Right ventricle myocardium inferior (tissue), 1 donor: ENCODE results near the gene EFCAB11. TPM values are rescaled to one million over a fixed set of nuclear protein-coding genes. Genes with fewer than 3 reads are reported as not detected.

Experiments used
- ATAC-seq: fragments of 200-7000 bp; cut with Tn5 transposase; one replicate; pipeline ENCODE4 v1.9.1; 2020; ENCODE audit warnings: mild to moderate bottlenecking, moderate library complexity
- DNase-seq: peaks from one replicate; pipeline ENCODE4 v3.0.0; 2021; ENCODE audit errors: missing footprints
- intact Hi-C: fragments of 100-400 bp; cut with DNase I; formaldehyde crosslinking; loops from one replicate; pipeline ENCODE4 v1.11.0; 2022
- total RNA-seq: library from RNA; stranded (reverse); fragmentation: NEBNext Ultra II Directional; extraction: Animal tissue kit (Norgen Biotek cat#: 25700); gene quantifications from one replicate; pipeline ENCODE4 v1.2.1, GENCODE V29; 2021
- donor health status: DM: no; HTN: yes; CAD: no; lungs with severe emphysema.

EFCAB11 gene
- total RNA-seq, 1 donor from 2014 or later, result 3.5 TPM

DNA sequence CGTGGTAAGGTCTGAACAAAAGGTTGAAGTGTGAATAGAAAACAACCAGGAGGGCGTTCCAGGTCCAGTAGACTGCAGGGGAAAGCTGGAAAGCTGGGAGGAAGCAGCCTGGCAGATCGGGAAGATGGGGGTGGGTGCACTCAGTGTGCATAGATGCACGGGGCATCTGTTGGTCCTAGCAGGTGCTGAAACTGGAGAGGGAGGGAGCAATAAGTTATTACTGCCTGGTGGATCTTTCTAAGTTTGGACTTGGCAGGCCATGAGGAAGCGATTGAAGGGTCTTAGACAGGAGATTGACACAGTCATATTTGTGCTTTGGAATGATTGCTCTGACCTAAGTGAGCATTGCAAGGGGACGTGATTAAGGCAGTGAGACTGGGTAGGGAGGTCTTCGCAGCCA, 194.4 kb downstream of the EFCAB11 start:
- ATAC-seq (no peak), DNase-seq (no peak)
- intact Hi-C loops, result loop anchor here (10.0 kb wide), 3 partner anchors 145 to 575 kb away; no protein-coding TSS in a partner anchor

DNA sequence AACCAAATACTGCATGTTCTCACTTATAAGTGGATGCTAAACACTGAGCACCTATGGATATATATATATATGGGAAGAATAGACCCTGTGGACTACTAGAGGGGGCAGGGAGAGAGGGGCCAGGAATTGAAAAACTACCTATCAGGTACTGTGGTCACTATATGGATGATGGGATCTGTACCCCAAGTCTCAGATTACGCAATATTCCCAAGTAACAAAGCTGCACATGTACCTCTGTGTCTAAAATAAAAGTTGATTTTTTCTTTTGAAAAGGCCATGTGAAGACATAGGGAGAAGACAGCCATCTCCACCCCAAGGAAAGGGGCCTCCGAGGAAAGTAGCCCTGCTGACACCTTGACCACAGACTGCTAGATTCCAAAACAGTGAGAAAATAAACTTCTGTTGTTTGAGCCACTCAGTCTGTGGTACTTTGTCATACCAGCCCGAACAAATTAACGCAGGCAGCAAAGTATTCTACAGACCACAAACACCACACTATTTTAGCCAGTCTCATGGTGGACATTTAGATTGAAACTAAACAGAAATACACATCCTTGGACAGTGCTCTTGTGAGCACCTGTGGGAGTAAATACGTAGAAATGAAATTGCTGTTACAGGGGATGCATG, 197.1 kb downstream of the EFCAB11 start:
- no peak for ATAC-seq
- DNase-seq, result no peak
- intact Hi-C loops, result no loop called here

DNA sequence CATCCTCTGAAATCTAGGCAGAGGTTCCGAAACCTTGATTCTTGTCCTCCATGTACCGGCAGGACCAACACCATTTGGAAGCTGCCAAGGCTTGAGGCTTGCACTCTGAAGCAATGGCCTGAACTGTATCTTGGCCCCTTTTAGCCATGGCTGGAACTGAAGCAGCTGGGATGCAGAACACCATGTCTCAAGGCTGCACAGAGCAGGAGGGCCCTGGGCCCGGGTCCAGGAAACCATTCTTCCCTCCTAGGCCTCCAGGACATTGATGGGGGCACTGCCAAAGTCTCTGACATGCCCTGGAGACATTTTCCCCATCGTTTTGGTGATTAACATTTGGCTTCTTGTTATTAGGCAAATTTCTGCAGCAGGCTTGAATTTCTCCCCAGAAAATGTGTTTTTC, 198.7 kb downstream of the EFCAB11 start:
- intact Hi-C loops, result no loop called here
- ATAC-seq (peak; percentile 95), DNase-seq (peak; percentile 79)

DNA sequence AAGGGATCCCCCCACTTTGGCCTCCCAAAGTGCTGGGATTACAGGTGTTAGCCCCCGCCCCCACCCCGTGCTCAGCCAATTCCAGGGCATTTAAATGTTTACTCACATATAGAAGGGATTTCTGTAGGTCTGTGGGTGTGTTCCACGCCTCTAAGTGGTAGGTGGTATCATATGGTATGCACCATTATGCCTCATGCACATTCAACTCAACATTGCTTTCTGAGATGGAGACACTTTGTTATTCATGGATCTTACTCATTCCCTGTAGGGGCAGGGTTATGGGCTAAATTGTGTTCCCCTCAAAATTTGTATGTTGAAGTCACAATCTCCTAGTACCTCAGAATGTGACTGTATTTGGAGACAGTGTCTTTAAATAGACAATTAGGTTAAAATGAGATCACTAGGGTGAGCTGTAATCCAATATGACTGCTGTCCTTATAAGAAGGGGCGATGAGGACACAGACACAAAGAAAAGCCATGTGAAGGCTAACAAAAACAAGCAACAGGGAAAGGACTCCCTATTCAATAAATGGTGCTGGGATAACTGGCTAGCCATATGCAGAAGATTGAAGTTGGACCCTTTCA, 200.6 kb downstream of the EFCAB11 start:
- no peak for ATAC-seq
- no peak for DNase-seq
- intact Hi-C loops, result no loop called here

DNA sequence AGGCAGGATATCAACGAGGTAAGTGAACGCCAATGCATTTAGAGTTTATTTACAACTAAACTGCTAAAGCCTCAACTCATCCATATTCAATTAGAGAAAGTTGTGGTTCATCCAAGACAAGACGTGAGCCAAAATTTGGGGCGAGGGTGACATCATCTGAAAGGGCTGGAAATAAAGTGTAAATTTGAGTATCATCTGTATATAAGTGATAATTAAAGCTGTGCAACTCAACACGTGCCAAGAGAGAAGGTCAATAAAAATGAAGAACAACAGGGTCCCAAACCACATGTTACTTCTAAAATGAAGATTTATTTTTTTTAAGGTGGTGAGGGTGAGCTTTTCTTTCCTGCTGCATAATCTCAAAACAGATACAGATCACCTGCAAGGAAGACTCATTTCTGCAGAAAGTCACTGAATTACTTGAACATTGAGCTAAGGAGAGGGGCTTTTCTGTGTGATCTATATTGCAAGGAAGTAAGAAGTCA, 203.6 kb downstream of the EFCAB11 start:
- intact Hi-C loops, result no loop called here
- no peak for ATAC-seq
- DNase-seq, result no peak

DNA sequence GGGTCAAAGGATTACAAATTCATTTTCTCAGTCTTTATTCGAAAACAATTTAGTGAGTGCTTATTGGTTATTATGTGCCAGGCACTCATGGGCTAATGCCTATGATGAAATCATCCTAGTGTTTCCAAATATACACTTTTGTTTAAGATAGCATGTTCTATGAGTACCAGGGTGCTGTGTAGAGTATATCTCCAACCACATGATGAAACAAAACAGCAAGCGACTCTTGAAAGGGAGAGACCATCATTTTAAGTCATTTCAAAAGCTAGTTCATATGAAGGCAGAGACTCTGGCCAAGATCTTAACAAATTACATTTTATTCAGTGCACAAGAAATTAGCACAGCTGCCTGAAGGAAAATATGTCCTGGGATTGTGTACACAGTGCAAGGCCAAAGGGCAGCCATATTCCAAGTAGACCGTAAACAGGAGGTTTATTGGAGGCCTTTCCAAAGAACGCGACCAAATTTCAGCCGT, 204.2 kb downstream of the EFCAB11 start:
- intact Hi-C loops, result no loop called here
- peak; percentile 69 for ATAC-seq
- DNase-seq, result no peak

DNA sequence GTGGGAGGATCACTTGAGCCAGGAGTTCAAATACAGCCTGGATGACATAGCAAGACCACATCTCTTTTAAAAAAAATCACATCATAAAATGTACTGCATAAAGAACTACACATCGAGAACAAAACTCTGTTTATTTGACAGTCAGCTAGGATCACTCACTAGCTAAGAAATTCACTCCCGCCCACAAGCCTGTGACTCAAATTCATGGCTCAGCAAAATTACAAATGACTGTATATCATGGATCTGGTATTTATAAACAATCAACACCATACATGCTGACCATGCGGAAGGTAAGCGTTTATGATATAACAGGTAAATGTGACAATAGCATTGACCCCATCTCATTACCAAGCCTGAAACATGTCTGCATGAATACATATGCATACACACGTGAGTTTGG, 206.5 kb downstream of the EFCAB11 start:
- no peak for ATAC-seq
- intact Hi-C loops, result no loop called here

DNA sequence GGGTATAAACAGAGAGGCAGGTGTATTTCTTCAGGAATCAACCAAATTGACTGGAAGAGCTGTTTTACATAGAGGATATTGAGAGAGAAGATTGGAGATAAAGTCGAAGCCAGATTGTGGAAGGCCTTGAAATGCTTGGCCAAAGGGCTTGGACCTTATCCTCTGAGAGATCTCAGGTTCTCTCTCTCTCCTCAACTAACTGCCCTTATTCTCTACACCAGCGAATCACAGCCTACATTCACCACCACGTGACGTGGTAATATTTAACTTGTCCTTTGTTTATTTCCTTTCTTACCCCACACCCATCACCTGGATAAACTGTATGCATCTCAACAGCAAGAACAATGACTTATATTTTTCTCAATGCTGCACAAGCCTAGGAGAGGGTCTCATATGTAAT, 207.4 kb downstream of the EFCAB11 start:
- intact Hi-C loops, result no loop called here
- ATAC-seq (no peak), DNase-seq (no peak)

More for the DNA sequence above, 206.5 kb downstream of the EFCAB11 start:
- DNase-seq, result no peak

DNA sequence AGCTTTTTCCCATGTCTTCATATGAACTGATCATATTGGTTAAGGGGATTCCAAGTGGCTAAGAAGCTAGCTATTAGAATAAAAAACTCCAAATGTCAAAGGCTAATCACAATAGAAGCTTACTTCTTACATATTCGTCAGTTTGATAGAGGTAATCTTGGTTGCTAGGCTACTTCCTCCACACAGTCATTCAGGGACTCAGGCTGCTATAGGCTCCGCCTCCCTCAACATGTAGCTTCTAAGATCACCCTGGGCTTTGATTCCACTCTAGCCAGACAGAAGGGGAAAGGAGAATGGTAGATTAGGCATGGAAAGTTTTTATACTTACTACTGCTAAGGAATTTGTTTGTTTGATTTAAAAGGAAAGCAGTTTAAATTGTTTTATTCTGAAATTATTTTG, 207.9 kb downstream of the EFCAB11 start:
- no peak for DNase-seq
- no peak for ATAC-seq
- intact Hi-C loops, result no loop called here

DNA sequence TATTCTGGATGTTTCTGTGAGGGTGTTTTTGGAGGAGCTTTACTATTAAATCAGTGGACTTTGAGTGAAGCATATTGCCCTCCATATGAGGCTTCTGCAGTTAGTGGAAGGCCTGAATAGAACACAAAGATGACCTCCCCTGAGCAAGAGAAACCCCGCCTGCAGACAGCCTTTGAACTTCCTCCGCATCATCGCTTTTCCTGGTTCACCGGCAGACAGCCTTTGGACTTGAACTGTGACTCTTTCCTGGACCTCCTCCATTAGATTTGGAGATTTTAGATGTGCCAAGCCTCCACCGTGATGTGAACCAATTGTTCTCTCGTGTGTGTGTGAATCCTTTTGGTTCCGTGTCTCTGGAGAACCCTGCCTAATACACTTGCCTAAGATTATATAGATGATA, 208.4 kb downstream of the EFCAB11 start:
- intact Hi-C loops, result no loop called here
- no peak for DNase-seq
- ATAC-seq, result no peak

Other genes starting within 250 kb of the EFCAB11 start
- gene TDP1, start 1.2 kb upstream of the EFCAB11 start, total RNA-seq, result 5.2 TPM
- gene KCNK13, start 107.3 kb upstream of the EFCAB11 start, total RNA-seq, result 6.7 TPM